ENCODE data around the gene UBE4B. TPM values are rescaled to one million over a fixed set of nuclear protein-coding genes. Genes with fewer than 3 reads are reported as not detected.

UBE4B gene
- total RNA-seq, 1 donor from 2014 or later = 14.7 TPM

- peak overlapping the region; percentile 99 for H3K4me3 ChIP-seq (ENCODE audit: low read depth, low read length)
- no peak for DNase-seq (ENCODE audit: low read depth)
- H3K36me3 ChIP-seq (ENCODE audit: control insufficient read depth, insufficient read depth, low read length) = no peaks in the 10 kb centered on the region
- TF ChIP-seq CTCF (IDR thresholded peaks at IDR 0.05; ENCODE audit: insufficient read depth, low read length, severe bottlenecking) = no peak
- FAIRE-seq = no peak
- H3K27me3 ChIP-seq (ENCODE audit: control insufficient read depth, insufficient read depth, low read length) = no peaks in the 10 kb centered on the region
Observed at GRCh38 chr1:10209590-10209904, 176.8 kb downstream of the UBE4B start.

GRCh38 chr1:10209905-10210810 is 177.4 kb downstream of the UBE4B start, which contains the start of gene KIF1B:
Gene KIF1B, plus strand, starts transcription at chr1:10210570. Its CDS starts 21,759 bp downstream, at chr1:10232329.
- DNase-seq (ENCODE audit: low read depth) (peak; percentile 83), FAIRE-seq (no peak)
- H3K36me3 ChIP-seq (ENCODE audit: control insufficient read depth, insufficient read depth, low read length) = no peaks in the 10 kb centered on the region
- H3K27me3 ChIP-seq (ENCODE audit: control insufficient read depth, insufficient read depth, low read length) = no peaks in the 10 kb centered on the region
- peak; percentile 97 for TF ChIP-seq CTCF (IDR thresholded peaks at IDR 0.05; ENCODE audit: insufficient read depth, low read length, severe bottlenecking)
- H3K4me3 ChIP-seq (ENCODE audit: low read depth, low read length) = peak within 1 kb of the TSS; percentile 99

DNA sequence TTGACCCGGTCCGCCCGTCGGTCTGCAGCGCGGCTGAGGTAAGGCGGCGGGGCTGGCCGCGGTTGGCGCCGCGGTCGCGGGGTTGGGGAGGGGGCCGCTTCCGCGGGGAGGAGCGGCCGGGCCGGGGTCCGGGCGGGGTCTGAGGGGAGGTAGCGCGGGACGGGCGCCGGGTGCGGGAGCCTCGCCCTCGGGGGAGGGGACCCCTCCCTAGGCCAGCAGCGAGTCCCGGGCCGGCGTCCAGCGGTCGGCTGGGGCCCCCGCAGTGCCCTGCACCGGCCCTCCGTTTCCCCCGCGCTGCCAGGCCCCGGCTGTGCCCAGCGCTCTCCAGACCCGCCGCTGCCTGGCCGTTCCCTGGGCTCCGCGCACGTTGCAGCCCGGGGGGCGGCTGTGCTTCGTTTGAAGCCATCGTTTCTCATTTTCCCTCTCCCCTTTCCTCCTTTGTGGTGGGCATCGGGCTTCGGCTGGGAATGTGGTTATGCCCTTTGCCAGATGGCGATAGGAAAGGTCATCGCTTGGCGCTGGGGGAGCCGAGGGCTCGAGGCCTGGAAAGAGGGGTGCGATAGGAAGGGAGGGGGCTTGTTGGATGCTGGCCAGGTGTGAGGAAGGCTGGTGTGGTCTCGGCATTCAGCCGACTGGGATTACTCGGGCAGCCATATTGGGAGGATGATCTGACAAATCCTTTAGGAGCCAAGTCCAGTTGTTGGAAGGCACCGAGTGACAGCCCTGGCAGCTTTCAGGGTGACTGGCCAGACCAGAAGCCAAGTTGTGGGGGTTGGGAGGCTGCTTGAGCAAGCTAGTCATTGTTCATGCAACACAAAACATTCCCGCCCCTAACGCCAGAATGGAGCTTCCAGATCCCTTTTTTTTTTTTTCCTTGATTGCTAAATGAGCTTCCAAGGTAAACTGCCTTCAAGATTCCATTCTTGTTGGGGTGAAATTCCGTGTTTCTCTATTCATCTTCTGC is 178.4 kb downstream of the UBE4B start:
- DNase-seq (ENCODE audit: low read depth) (peak; percentile 90), FAIRE-seq (no peak)
- TF ChIP-seq CTCF (IDR thresholded peaks at IDR 0.05; ENCODE audit: insufficient read depth, low read length, severe bottlenecking) = no peak
- no peaks in the 10 kb centered on the region for H3K36me3 ChIP-seq (ENCODE audit: control insufficient read depth, insufficient read depth, low read length)
- H3K4me3 ChIP-seq (ENCODE audit: low read depth, low read length) = peak overlapping the region; percentile 99
- no peaks in the 10 kb centered on the region for H3K27me3 ChIP-seq (ENCODE audit: control insufficient read depth, insufficient read depth, low read length)

GRCh38 chr1:10211805-10212410 is 179.2 kb downstream of the UBE4B start:
- no peak for TF ChIP-seq CTCF (IDR thresholded peaks at IDR 0.05; ENCODE audit: insufficient read depth, low read length, severe bottlenecking)
- DNase-seq (ENCODE audit: low read depth) = peak; percentile 58
- Histone ChIP-seq H3K27me3 (ENCODE audit: control insufficient read depth, insufficient read depth, low read length) (no peaks in the 10 kb centered on the region), H3K4me3 (ENCODE audit: low read depth, low read length) (peak overlapping the region; percentile 99), H3K36me3 (ENCODE audit: control insufficient read depth, insufficient read depth, low read length) (no peaks in the 10 kb centered on the region)
- FAIRE-seq = no peak

GRCh38 chr1:10212476-10212875 is 179.7 kb downstream of the UBE4B start:
- Histone ChIP-seq H3K27me3 (ENCODE audit: control insufficient read depth, insufficient read depth, low read length) (no peaks in the 10 kb centered on the region), H3K4me3 (ENCODE audit: low read depth, low read length) (no peak overlapping the region), H3K36me3 (ENCODE audit: control insufficient read depth, insufficient read depth, low read length) (no peaks in the 10 kb centered on the region)
- FAIRE-seq (no peak), DNase-seq (ENCODE audit: low read depth) (no peak)
- no peak for TF ChIP-seq CTCF (IDR thresholded peaks at IDR 0.05; ENCODE audit: insufficient read depth, low read length, severe bottlenecking)

Measured in bronchial epithelial cell (primary cell).